Mesothelial cell of epicardium (in vitro differentiated cells): ENCODE results near the gene NAALADL2. TPM values are rescaled to one million over a fixed set of nuclear protein-coding genes. Genes with fewer than 3 reads are reported as not detected.

ENCODE experiments used
- DNase-seq, 2 experiments: peaks; one replicate each; pipeline ENCODE4 v3.0.0; 2021; ENCODE audit warnings: low spot score in 2 of 2; ENCODE audit not compliant: unreplicated experiment in 2 of 2
- H3K27ac Mint-ChIP-seq: 2 replicates; pipeline ENCODE4 v1.8.0; 2021; ENCODE audit warnings: mixed read lengths
- H3K27me3 Mint-ChIP-seq: 2 replicates; pipeline ENCODE4 v1.8.0; 2021; ENCODE audit warnings: low read depth, mixed read lengths
- H3K36me3 Mint-ChIP-seq: 2 replicates; pipeline ENCODE4 v1.8.0; 2021; ENCODE audit warnings: mixed read lengths
- H3K4me1 Mint-ChIP-seq: 2 replicates; pipeline ENCODE4 v1.8.0; 2021; ENCODE audit warnings: mixed read lengths
- H3K4me3 Mint-ChIP-seq: 2 replicates; pipeline ENCODE4 v1.8.0; 2021; ENCODE audit warnings: mild to moderate bottlenecking, moderate library complexity, mixed read lengths
- H3K9me3 Mint-ChIP-seq: 2 replicates; pipeline ENCODE4 v1.8.0; 2021; ENCODE audit warnings: mixed read lengths
- CTCF ChIP-seq: fragments of 200-600 bp; sonication (generic); IDR thresholded peaks from one replicate; pipeline ENCODE4 v1.5.0; 2021; ENCODE audit warnings: antibody characterized with exemption; ENCODE audit not compliant: unreplicated experiment
- total RNA-seq: library from RNA; stranded (reverse); gene quantifications from 3 replicates; pipeline ENCODE4 v1.2.1, GENCODE V29; 2021

The NAALADL2 gene
- total RNA-seq, 1 donor from 2014 or later = 27.9 TPM

GRCh38 chr3:175312791-175313190 lies 453.7 kb downstream of the NAALADL2 start:
- no peak overlapping the region for H3K27ac Mint-ChIP-seq
- H3K36me3 Mint-ChIP-seq = no peaks in the 10 kb centered on the region
- H3K4me3 Mint-ChIP-seq = no peak overlapping the region
- TF ChIP-seq CTCF = no peak
- H3K27me3 Mint-ChIP-seq = no peaks in the 10 kb centered on the region
- H3K9me3 Mint-ChIP-seq = peaks cover 4% of the 10 kb centered on the region
- DNase-seq = no peak
- peaks cover 13% of the 10 kb centered on the region for H3K4me1 Mint-ChIP-seq

- DNase-seq = no peak
- H3K4me1 Mint-ChIP-seq = peaks cover 9% of the 10 kb centered on the region
- TF ChIP-seq CTCF = no peak
- H3K27me3 Mint-ChIP-seq = no peaks in the 10 kb centered on the region
- no peak overlapping the region for H3K27ac Mint-ChIP-seq
- peaks cover 4% of the 10 kb centered on the region for H3K9me3 Mint-ChIP-seq
- no peaks in the 10 kb centered on the region for H3K36me3 Mint-ChIP-seq
- H3K4me3 Mint-ChIP-seq = no peak overlapping the region
These were observed 457.7 kb downstream of the NAALADL2 start for GRCh38 chr3:175316799-175317198.

- no peak for DNase-seq
- H3K27ac Mint-ChIP-seq = no peak overlapping the region
- peaks cover 9% of the 10 kb centered on the region for H3K36me3 Mint-ChIP-seq
- no peaks in the 10 kb centered on the region for H3K4me1 Mint-ChIP-seq
- H3K4me3 Mint-ChIP-seq = no peak overlapping the region
- no peaks in the 10 kb centered on the region for H3K27me3 Mint-ChIP-seq
- TF ChIP-seq CTCF = no peak
- peaks cover 2% of the 10 kb centered on the region for H3K9me3 Mint-ChIP-seq
These were observed 466.3 kb downstream of the NAALADL2 start for GRCh38 chr3:175325440-175325839.

DNA sequence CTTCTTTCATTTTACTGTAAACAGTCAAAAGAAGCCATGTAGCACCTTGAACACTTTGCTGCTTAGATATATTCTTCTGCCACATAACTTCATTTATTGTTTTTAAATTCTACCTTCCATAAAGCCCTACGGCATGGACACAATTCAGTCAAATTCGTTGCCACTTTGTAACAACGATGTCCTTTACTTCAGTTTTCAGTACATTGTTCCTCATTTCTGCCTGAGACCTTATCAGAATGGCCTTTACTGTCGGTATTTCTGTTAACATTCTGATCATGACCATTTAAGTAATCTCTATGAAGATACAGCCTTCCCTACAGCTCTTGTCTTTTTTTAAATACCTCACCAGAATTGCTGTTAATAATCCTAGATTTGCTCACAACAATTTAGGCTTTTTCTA lies 466.9 kb downstream of the NAALADL2 start:
- H3K27ac Mint-ChIP-seq = no peak overlapping the region
- TF ChIP-seq CTCF = no peak
- DNase-seq = no peak
- H3K9me3 Mint-ChIP-seq = peaks cover 8% of the 10 kb centered on the region
- no peak overlapping the region for H3K4me3 Mint-ChIP-seq
- no peaks in the 10 kb centered on the region for H3K4me1 Mint-ChIP-seq
- H3K36me3 Mint-ChIP-seq = peaks cover 15% of the 10 kb centered on the region
- H3K27me3 Mint-ChIP-seq = no peaks in the 10 kb centered on the region

- no peak for TF ChIP-seq CTCF
- H3K36me3 Mint-ChIP-seq = peaks cover 18% of the 10 kb centered on the region
- no peak overlapping the region for H3K4me3 Mint-ChIP-seq
- DNase-seq = no peak
- no peaks in the 10 kb centered on the region for H3K4me1 Mint-ChIP-seq
- no peak overlapping the region for H3K27ac Mint-ChIP-seq
- peaks cover 30% of the 10 kb centered on the region for H3K9me3 Mint-ChIP-seq
- H3K27me3 Mint-ChIP-seq = no peaks in the 10 kb centered on the region
These were observed 470.2 kb downstream of the NAALADL2 start for GRCh38 chr3:175329373-175329772.

DNA sequence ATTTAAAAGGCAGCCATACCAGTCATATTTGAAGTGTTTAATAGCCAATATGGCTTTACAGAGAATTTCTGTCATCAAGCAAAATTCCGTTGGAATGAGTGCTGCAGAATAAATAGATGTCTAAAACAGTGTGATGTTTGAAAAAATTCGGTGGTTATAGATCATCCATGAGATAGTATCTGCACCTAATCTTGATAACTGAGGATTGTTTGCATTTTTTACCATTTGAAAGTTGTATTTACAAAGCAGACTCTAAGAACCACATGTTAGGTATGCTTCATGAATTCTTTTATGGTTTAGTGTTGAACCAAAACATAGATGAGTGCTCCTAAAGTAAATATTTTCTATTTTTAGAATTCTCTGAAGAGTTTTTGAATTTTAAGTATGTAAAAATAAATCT lies 476.1 kb downstream of the NAALADL2 start:
- Mint-ChIP-seq H3K9me3 (peaks cover 30% of the 10 kb centered on the region), H3K36me3 (peaks cover 14% of the 10 kb centered on the region), H3K4me1 (peaks cover 10% of the 10 kb centered on the region), H3K27me3 (no peaks in the 10 kb centered on the region), H3K27ac (no peak overlapping the region), H3K4me3 (no peak overlapping the region)
- no peak for DNase-seq
- no peak for TF ChIP-seq CTCF
